PFSK-1 (cell line): ENCODE results near the gene TNFSF8.

Source experiments
- POLR2AphosphoS5 ChIP-seq: IDR thresholded peaks from 2 replicates; pipeline ENCODE4 v1.6.1; 2012; ENCODE audit warnings: low read depth, mild to moderate bottlenecking, control low read depth, low read length, moderate library complexity
- TAF1 ChIP-seq: IDR thresholded peaks from 2 replicates; pipeline ENCODE4 v1.6.1; 2012; ENCODE audit warnings: low read length, control low read depth, borderline replicate concordance; ENCODE audit not compliant: insufficient read depth
- TF ChIP-seq, protein P1 (sequence below), 2 experiments: IDR thresholded peaks; 2 replicates each; pipeline versions ENCODE4 v1.6.1 to v1.8.0; 2011 to 2012; ENCODE audit warnings: low read depth in 2 of 2, low read length in 2 of 2, control low read depth in 1 of 2, inconsistent platforms in 1 of 2, mild to moderate bottlenecking in 1 of 2, moderate library complexity in 1 of 2; ENCODE audit not compliant: insufficient read depth in 1 of 2

DNA sequence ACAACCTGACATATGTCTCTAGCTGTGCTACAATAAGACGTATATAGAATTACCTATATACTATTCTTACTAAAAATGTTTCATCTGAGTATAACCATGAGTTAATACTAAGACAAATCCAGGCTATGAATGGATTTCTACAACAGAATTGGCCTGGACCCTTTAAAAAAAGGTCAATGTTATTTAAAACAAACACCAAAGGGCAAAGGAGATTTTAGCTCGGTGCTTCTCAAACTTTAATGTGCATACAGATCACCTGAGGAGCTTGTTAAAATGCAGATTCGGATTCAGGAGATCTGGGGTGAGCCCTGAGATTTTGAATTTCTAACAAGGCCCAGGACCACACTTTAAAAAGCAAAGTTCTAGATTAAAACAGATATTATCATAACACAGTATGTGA, 6.5 kb downstream of the TNFSF8 start:
- TF ChIP-seq POLR2AphosphoS5 (no peak), TAF1 (no peak)
- TF ChIP-seq, protein P1, sequence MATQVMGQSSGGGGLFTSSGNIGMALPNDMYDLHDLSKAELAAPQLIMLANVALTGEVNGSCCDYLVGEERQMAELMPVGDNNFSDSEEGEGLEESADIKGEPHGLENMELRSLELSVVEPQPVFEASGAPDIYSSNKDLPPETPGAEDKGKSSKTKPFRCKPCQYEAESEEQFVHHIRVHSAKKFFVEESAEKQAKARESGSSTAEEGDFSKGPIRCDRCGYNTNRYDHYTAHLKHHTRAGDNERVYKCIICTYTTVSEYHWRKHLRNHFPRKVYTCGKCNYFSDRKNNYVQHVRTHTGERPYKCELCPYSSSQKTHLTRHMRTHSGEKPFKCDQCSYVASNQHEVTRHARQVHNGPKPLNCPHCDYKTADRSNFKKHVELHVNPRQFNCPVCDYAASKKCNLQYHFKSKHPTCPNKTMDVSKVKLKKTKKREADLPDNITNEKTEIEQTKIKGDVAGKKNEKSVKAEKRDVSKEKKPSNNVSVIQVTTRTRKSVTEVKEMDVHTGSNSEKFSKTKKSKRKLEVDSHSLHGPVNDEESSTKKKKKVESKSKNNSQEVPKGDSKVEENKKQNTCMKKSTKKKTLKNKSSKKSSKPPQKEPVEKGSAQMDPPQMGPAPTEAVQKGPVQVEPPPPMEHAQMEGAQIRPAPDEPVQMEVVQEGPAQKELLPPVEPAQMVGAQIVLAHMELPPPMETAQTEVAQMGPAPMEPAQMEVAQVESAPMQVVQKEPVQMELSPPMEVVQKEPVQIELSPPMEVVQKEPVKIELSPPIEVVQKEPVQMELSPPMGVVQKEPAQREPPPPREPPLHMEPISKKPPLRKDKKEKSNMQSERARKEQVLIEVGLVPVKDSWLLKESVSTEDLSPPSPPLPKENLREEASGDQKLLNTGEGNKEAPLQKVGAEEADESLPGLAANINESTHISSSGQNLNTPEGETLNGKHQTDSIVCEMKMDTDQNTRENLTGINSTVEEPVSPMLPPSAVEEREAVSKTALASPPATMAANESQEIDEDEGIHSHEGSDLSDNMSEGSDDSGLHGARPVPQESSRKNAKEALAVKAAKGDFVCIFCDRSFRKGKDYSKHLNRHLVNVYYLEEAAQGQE (IDR thresholded peaks at IDR 0.05; ENCODE audit: insufficient read depth in 1 of 2, low read depth in 2 of 2, low read length in 2 of 2) = no peak
